Heart right ventricle (tissue), 16 donors: ENCODE measurements around the gene CNTNAP4. TPM values are rescaled to one million over a fixed set of nuclear protein-coding genes. Genes with fewer than 3 reads are reported as not detected.

Experiments
- ATAC-seq, 8 donors: fragments of 200-7000 bp; cut with Tn5 transposase; one replicate each; pipeline ENCODE4 v1.9.1; 2020; ENCODE audit warnings: mild to moderate bottlenecking in 8 of 8, moderate library complexity in 8 of 8, moderate number of reproducible peaks in 1 of 8
- DNase-seq, 2 donors: peaks; one replicate each; pipeline ENCODE4 v3.0.0-alpha.2; 2020
- H3K27ac ChIP-seq, 10 donors: fragments of 200-600 bp; sonication (generic) in 2 of 10; one replicate each; pipeline versions ENCODE4 v1.5.0 to v1.8.0; 2020 to 2022; ENCODE audit warnings: mild to moderate bottlenecking in 3 of 10
- H3K27me3 ChIP-seq, 7 donors: fragments of 200-600 bp; one replicate each; pipeline ENCODE4 v1.8.0; 2021 to 2022; ENCODE audit warnings: mild to moderate bottlenecking in 2 of 7
- H3K36me3 ChIP-seq, 9 donors: fragments of 200-600 bp; sonication (generic) in 1 of 9; one replicate each; pipeline versions ENCODE4 v1.5.0 to v1.8.0; 2020 to 2022; ENCODE audit warnings: mild to moderate bottlenecking in 2 of 9
- H3K4me1 ChIP-seq, 9 donors: fragments of 200-600 bp; sonication (generic) in 1 of 9; one replicate each; pipeline versions ENCODE4 v1.5.0 to v1.8.0; 2020 to 2022; ENCODE audit warnings: mild to moderate bottlenecking in 4 of 9
- H3K4me3 ChIP-seq, 10 donors: fragments of 200-600 bp; sonication (generic) in 2 of 10; one replicate each; pipeline versions ENCODE4 v1.5.0 to v1.8.0; 2020 to 2022; ENCODE audit warnings: mild to moderate bottlenecking in 7 of 10, moderate library complexity in 2 of 10
- H3K9me3 ChIP-seq, 11 donors: fragments of 200-600 bp in 10 of 11; sonication (generic) in 2 of 11; one replicate each; pipeline versions ENCODE4 v1.5.0 to v1.8.0; 2013 to 2022; ENCODE audit warnings: mild to moderate bottlenecking in 2 of 11, control low read depth in 1 of 11, moderate library complexity in 1 of 11
- CTCF ChIP-seq, 9 donors: fragments of 200-600 bp; sonication (generic) in 2 of 9; IDR thresholded peaks; one replicate each; pipeline versions ENCODE4 v1.5.0 to v1.8.0; 2021 to 2022; ENCODE audit warnings: antibody characterized with exemption in 9 of 9, mild to moderate bottlenecking in 5 of 9, moderate library complexity in 1 of 9
- whole genome bisulfite sequencing, 2 donors: extraction: QIAGEN DNeasy Blood & Tissue Kit; methylation state at CpG; one replicate each; pipeline ENCODE4 v1.1.7; 2013; ENCODE audit warnings: inconsistent platforms in 1 of 2; 5-methylcytosine and 5-hydroxymethylcytosine counted together
- intact Hi-C, 10 donors: fragments of 100-400 bp; cut with DNase I; formaldehyde crosslinking; loops; one replicate each; pipeline versions ENCODE4 v1.11.1 to v1.14.2; 2022
- polyA plus RNA-seq, 2 donors: library from polyadenylated mRNA; stranded (reverse); fragments of 200-250 nt; gene quantifications; one replicate each; pipeline ENCODE4 v1.2.3, GENCODE V29; 2013
- total RNA-seq, 10 donors: library from RNA; stranded (reverse); fragmentation: NEBNext Ultra II Directional in 3 of 10; extraction: Animal tissue kit (Norgen Biotek cat#: 25700) in 3 of 10; gene quantifications; one replicate each; pipeline versions ENCODE4 v1.2.1 to v1.2.4, GENCODE V29; 2021 to 2023
- donor health status: Arrhythmogenic right ventricular cardiomyopathy.
- donor health status: ischemic (EF 13 %, LVEDD 7.1; RV severe dilation, severe dysfunction).
- donor health status: healthy with polysubstance abuse.
- donor health status: DM: no; HTN: yes; CAD: no.
- donor health status: DM: no; HTN: no; CAD: no.
- donor health status: ischemic (EF 25% LVEDD 6.9; RV normal size, moderate dysfunction).
- donor health status: ischemic (EF 25% LVEDD 5.7; RV mildly dilated, moderate dysfunction).
- donor health status: healthy.
- donor health status: DM: yes; HTN: yes; CAD: no.
- donor health status: Ischemic cardiomyopathy.
- donor health status: ischemic (EF 35%, LVEDD 5.7; RV mildly dilated, moderate dysfunction).
- donor health status: nonischemic (EF 11% LVEDD 7.7; RV severe dilation, severe dysfunction).
- donor health status: DM: yes; HTN: yes; CAD: no.
- donor health status: PGD.
- donor health status: ischemic (EF 29% LVEDD 5.4; RV normal size, mild dysfunction).
- donor health status: nonischemic (EF 23%, LVEDD 6.1; RV moderate dilation, normal function).

The CNTNAP4 gene
- total and polyA plus RNA-seq, 12 donors = not detected

GRCh38 chr16:76527244-76527643, 250.0 kb downstream of the CNTNAP4 start:
- intact Hi-C loops = no loop called here
- TF ChIP-seq CTCF (IDR thresholded peaks at IDR 0.05) = no peak
- H3K36me3 ChIP-seq = no peaks in the 10 kb centered on the region
- no peak overlapping the region for H3K27ac ChIP-seq
- ATAC-seq (no peak), DNase-seq (no peak)
- no peaks in the 10 kb centered on the region for H3K27me3 ChIP-seq
- 85 to 88% methylated on average over 5 of the region's 5 CpGs for WGBS, 2 donors
- no peak overlapping the region for H3K4me3 ChIP-seq
- no peaks in the 10 kb centered on the region for H3K9me3 ChIP-seq
- H3K4me1 ChIP-seq = no peaks in the 10 kb centered on the region

- 87 to 90% methylated on average over 3 of the region's 3 CpGs for WGBS, 2 donors
Measured at GRCh38 chr16:76529120-76529519, 251.9 kb downstream of the CNTNAP4 start.

GRCh38 chr16:76531236-76531635, 254.0 kb downstream of the CNTNAP4 start:
- no peaks in the 10 kb centered on the region for H3K4me1 ChIP-seq
- no peak overlapping the region for H3K4me3 ChIP-seq
- DNase-seq (no peak), ATAC-seq (no peak)
- 74 to 80% methylated on average over 5 of the region's 5 CpGs for WGBS, 2 donors
- TF ChIP-seq CTCF (IDR thresholded peaks at IDR 0.05) = no peak
- H3K27me3 ChIP-seq = no peaks in the 10 kb centered on the region
- no peak overlapping the region for H3K27ac ChIP-seq
- H3K36me3 ChIP-seq = no peaks in the 10 kb centered on the region
- H3K9me3 ChIP-seq = no peaks in the 10 kb centered on the region
- intact Hi-C loops = no loop called here

More at GRCh38 chr16:76529120-76529519, 251.9 kb downstream of the CNTNAP4 start:
- H3K27me3 ChIP-seq = no peaks in the 10 kb centered on the region
- H3K9me3 ChIP-seq = no peaks in the 10 kb centered on the region
- no peak for DNase-seq
- TF ChIP-seq CTCF (IDR thresholded peaks at IDR 0.05) = no peak
- no peaks in the 10 kb centered on the region for H3K36me3 ChIP-seq
- intact Hi-C loops = no loop called here
- H3K4me1 ChIP-seq = no peaks in the 10 kb centered on the region
- no peak overlapping the region for H3K4me3 ChIP-seq
- no peak overlapping the region for H3K27ac ChIP-seq
- no peak for ATAC-seq

- TF ChIP-seq CTCF (IDR thresholded peaks at IDR 0.05) = no peak
- Histone ChIP-seq H3K27me3 (no peaks in the 10 kb centered on the region), H3K27ac (no peak overlapping the region), H3K9me3 (no peaks in the 10 kb centered on the region), H3K36me3 (no peaks in the 10 kb centered on the region), H3K4me3 (no peak overlapping the region), H3K4me1 (no peaks in the 10 kb centered on the region)
- intact Hi-C loops = no loop called here
- no peak for DNase-seq
- no peak for ATAC-seq
- WGBS, 2 donors = 41 to 51% methylated on average over 5 of the region's 5 CpGs
Measured at GRCh38 chr16:76532188-76532973, 255.2 kb downstream of the CNTNAP4 start.
